ENCODE results near the gene RAI14. TPM values are rescaled to one million over a fixed set of nuclear protein-coding genes. Genes with fewer than 3 reads are reported as not detected.
A peak's percentile ranks its signal among the peaks of the same experiment; 100 is the strongest.

The RAI14 gene
- under 1 TPM; 0.08 to 0.50 TPM for total RNA-seq

DNA sequence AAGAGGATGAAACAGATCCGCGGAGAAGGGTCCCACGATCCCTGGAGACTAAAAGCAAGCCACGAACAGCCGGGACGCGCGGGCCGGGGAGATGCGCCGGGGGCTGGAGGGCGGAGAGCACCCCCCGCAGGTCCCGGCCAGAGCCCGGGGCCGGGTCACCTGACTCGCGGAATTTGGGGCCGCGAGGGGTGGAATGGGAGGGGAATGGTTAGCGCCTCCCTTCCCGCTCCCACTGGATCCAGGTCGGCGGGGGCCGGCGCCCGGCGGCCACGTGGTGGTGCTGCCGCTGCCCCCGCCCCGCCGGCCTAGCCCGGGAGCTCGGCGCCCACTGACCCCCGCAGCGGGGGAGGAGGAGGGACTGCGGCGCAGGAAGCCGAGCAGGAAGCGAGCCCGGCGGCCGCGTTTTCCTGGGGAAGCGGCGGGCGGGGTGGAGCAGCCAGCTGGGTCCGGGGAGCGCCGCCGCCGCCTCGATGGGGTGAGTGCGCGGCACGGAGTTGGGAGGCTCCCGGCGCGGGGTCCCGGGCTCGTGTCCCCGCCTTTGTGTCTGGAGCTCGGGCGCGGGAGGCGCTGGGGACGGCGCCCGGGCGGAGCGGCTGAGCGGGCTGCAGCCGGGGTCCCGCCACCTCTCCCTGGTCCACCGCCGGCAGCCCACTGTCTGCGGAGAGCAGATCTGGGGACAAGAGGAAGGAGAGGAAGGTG lies at the start of gene RAI14:
RAI14 (plus strand) TSS at position 328 of the 699 bp plus-strand sequence. CDS start 30,592 bp downstream, outside the sequence.
- ChIA-PET CTCF (no interaction called here), POLR2A (no interaction called here)
- H3K4me1 Mint-ChIP-seq = peaks cover 18% of the 10 kb centered on the region
- H3K27ac Mint-ChIP-seq = peak within 1 kb of the TSS; percentile 61
- peaks cover 59% of the 10 kb centered on the region for H3K27me3 Mint-ChIP-seq
- peaks cover 3% of the 10 kb centered on the region for H3K36me3 Mint-ChIP-seq (ENCODE audit: low read depth)
- no peaks in the 10 kb centered on the region for H3K9me3 Mint-ChIP-seq
- peak within 1 kb of the TSS; percentile 69 for H3K4me3 Mint-ChIP-seq
- peak; percentile 15 for DNase-seq

DNA sequence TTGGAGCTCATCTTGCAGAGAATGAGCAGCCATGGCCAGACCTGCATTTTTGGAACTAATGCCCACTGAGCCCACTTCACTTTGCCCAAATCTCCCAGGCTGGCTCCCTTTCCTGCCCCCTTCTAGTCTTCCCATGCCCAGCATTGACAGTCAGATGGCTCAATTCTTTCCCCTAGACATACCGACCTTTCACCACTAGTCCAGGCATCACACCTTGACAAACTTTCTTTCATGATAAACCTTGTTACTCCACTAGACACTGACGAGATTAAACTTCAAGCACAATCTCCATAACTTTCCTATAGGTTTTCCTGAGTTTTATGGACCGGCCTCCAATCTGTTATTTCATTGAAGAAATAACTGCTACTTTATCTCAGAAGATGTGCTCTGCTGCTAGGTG lies 47.8 kb upstream of the RAI14 start:
- POLR2A ChIA-PET = no interaction called here
- Mint-ChIP-seq H3K4me3 (no peak overlapping the region), H3K36me3 (ENCODE audit: low read depth) (no peaks in the 10 kb centered on the region), H3K4me1 (no peaks in the 10 kb centered on the region), H3K9me3 (no peaks in the 10 kb centered on the region), H3K27me3 (peaks cover 6% of the 10 kb centered on the region), H3K27ac (no peak overlapping the region)
- no peak for DNase-seq
- CTCF ChIA-PET = interaction anchor here (0.6 to 1.7 kb wide), 2 partner anchors 13 to 17 kb away, joined by 3 read pairs; no protein-coding TSS in a partner anchor

DNA sequence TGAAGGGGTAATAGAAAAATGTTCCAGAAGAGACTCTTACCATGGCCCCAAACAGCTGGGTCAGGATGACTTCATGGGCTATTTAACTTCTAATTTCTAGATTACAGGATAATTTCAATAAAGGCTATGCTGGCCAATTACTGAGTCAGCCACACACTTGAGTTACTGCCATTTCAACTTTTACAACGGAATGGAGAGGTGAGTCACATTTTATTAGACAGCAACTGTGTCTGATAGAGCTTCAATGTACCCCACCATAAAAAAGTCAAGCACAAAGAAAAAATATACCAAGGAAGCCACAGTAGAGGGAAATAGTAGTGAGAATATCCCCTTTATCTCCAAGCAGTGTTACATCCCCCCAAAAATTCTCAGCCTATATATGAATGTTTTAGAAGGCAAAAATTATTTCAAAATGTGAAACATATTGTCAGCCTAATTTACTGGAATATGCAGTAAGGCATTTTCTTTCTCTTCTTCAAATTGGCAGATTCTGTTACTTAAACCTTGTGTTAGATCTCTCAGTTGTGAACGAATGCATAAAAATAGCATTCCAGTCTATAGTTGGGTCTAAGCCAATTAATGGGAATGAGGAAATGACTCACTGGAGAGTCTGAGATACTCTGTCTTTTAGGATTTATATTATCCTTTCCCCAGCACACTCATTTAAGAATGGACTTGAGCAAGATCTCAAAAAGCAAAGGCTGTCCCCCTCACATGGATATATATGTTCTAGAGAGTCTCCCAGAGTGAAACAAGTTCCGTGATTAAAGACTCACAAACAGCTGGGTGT lies 47.1 kb upstream of the RAI14 start:
- Mint-ChIP-seq H3K27ac (no peak overlapping the region), H3K36me3 (ENCODE audit: low read depth) (no peaks in the 10 kb centered on the region), H3K9me3 (no peaks in the 10 kb centered on the region), H3K4me3 (no peak overlapping the region), H3K4me1 (no peaks in the 10 kb centered on the region), H3K27me3 (peaks cover 6% of the 10 kb centered on the region)
- ChIA-PET CTCF (interaction anchor here (0.6 to 1.7 kb wide), 2 partner anchors 13 to 16 kb away, joined by 3 read pairs; no protein-coding TSS in a partner anchor), POLR2A (no interaction called here)
- no peak for DNase-seq

- POLR2A ChIA-PET = no interaction called here
- no peaks in the 10 kb centered on the region for H3K4me1 Mint-ChIP-seq
- CTCF ChIA-PET = no interaction called here
- no peak for DNase-seq
- H3K4me3 Mint-ChIP-seq = no peak overlapping the region
- no peak overlapping the region for H3K27ac Mint-ChIP-seq
- H3K9me3 Mint-ChIP-seq = no peaks in the 10 kb centered on the region
- H3K36me3 Mint-ChIP-seq (ENCODE audit: low read depth) = no peaks in the 10 kb centered on the region
- H3K27me3 Mint-ChIP-seq = peaks cover 6% of the 10 kb centered on the region
These were observed 46.1 kb upstream of the RAI14 start for GRCh38 chr5:34609951-34610441.

- Mint-ChIP-seq H3K9me3 (no peaks in the 10 kb centered on the region), H3K36me3 (ENCODE audit: low read depth) (no peaks in the 10 kb centered on the region), H3K4me1 (no peaks in the 10 kb centered on the region), H3K4me3 (no peak overlapping the region), H3K27ac (no peak overlapping the region), H3K27me3 (peaks cover 6% of the 10 kb centered on the region)
- POLR2A ChIA-PET = no interaction called here
- CTCF ChIA-PET = no interaction called here
- no peak for DNase-seq
These were observed 45.6 kb upstream of the RAI14 start for GRCh38 chr5:34610546-34610945.

DNA sequence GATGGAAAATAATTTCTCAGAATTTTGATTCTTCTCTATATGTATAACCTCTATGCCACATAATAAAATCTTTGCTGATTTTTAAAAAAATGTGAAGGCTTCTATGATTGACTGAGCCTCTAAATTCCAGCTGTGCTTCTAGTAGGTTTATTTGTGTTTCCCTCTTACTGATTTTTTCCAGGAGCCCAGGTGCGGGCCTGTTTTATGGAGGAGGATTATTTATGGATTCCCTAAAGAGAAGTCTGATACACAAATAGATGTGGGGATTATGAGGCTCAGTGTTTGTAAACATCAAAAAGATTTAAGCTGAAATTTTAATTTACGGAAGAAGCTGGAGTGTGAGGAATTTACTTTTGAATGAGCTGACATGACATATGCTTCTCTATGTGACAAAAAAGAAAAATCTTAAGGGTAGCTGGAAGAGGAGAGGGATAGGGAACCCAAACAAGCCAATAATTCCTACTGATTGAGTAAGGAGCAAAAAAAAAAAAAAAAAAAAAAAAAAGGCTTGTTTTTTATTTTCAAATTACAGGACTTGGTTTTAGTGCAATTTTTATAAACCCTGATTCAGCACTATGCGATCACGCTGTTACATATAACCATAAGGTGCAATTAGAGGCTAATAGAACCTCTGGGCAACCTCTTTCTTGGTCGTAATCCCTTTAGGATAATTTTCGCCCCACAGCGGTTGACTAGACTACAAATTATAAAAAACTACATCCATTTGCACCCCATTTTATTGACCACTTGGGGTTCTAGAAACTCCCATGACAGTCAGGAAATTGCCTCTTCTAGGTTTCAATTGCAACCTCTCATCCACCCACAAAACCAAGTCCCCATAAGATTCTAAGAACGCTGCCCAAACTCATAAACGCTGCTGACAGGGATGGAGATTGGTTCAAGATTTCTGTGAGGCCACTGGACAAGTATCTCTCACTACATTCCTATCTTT lies 44.4 kb upstream of the RAI14 start:
- H3K36me3 Mint-ChIP-seq (ENCODE audit: low read depth) = no peaks in the 10 kb centered on the region
- no peaks in the 10 kb centered on the region for H3K4me1 Mint-ChIP-seq
- ChIA-PET POLR2A (no interaction called here), CTCF (no interaction called here)
- no peak overlapping the region for H3K4me3 Mint-ChIP-seq
- H3K27ac Mint-ChIP-seq = no peak overlapping the region
- H3K27me3 Mint-ChIP-seq = peaks cover 6% of the 10 kb centered on the region
- no peaks in the 10 kb centered on the region for H3K9me3 Mint-ChIP-seq
- no peak for DNase-seq

DNA sequence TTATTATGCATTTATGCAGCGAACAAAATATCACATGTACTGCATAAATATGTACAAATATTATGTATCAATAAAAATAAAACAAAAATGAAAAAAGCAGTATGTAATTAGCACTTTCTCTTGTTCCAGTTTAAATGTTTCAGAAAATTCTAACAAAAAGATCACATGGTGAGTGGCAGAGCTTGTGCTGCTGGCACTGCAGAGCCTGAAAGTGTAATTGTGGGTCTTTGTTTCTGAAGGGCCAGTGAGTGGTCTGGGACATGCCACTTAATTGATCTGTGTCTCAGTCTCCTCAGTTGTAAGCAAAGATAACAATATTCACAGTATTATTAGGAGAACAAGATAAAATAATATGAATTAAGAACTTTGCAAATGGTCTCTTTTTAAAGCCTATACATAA lies 39.5 kb upstream of the RAI14 start:
- no peaks in the 10 kb centered on the region for H3K4me1 Mint-ChIP-seq
- no peaks in the 10 kb centered on the region for H3K9me3 Mint-ChIP-seq
- no peaks in the 10 kb centered on the region for H3K27me3 Mint-ChIP-seq
- DNase-seq = no peak
- POLR2A ChIA-PET = no interaction called here
- CTCF ChIA-PET = no interaction called here
- H3K36me3 Mint-ChIP-seq (ENCODE audit: low read depth) = no peaks in the 10 kb centered on the region
- H3K4me3 Mint-ChIP-seq = no peak overlapping the region
- H3K27ac Mint-ChIP-seq = no peak overlapping the region

- ChIA-PET POLR2A (no interaction called here), CTCF (no interaction called here)
- Mint-ChIP-seq H3K9me3 (no peaks in the 10 kb centered on the region), H3K27ac (no peak overlapping the region), H3K36me3 (ENCODE audit: low read depth) (no peaks in the 10 kb centered on the region), H3K4me3 (no peak overlapping the region), H3K4me1 (no peaks in the 10 kb centered on the region), H3K27me3 (no peaks in the 10 kb centered on the region)
- no peak for DNase-seq
These were observed 37.6 kb upstream of the RAI14 start for GRCh38 chr5:34618371-34619065.

DNA sequence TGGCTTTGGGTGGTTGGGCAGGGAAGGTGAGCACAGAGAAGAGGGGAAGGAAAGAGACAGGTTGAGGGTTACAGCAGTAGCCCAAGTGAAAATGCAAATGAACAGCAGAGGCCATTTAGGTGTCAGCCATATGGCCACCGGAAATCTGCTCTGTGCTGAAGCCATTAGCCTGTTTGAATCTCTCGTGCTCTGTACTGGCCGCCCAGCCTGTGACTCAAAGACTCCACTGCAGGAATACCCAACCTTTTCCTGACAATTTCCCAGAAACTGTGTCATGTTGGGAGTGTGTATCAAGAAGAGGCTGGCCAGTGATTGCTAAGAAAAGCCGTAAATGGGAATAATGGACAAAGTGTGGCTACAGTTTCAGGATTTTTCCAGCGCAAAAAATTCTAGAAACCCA lies 35.9 kb upstream of the RAI14 start:
- POLR2A ChIA-PET = no interaction called here
- CTCF ChIA-PET = interaction anchor here (0.7 kb wide), 1 partner anchor 898 kb away, joined by 3 read pairs; no protein-coding TSS in a partner anchor
- H3K27me3 Mint-ChIP-seq = no peaks in the 10 kb centered on the region

DNA sequence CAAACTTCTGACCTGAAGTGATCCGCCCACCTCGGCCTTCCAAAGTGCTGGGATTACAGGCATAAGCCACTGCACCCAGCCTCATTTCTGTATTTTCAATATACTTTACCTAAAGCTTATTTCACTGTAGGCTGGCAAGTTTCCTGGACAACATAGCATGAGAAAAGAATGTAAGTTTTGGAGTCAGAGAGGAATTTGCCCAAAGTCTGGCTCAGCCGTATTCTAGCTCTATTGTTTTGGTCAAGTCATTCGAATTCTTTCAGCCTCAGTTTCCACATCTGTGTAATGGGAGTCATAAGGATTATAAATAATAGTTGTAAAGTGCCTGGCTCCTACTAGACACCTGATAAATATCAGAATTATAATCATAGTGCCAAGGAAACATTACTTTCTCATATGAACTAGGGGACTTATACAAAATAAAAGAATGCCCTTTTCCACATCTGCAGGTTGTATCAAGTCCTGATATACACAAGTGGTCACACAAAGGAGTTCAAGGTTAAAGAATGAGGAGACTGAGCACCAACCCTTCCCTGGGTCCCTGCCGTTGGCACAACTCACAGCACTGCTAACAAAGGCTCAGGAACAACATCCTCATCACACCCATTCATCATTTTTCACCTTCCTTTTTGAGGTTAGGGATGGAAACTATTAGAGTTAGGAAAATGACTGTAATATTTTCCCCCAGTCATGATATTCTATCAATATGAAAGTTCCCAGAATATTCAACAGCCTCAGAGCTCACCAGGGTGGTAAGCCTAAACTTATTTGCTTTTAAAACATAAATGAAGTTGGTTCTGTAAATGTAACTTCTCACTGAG lies 34.6 kb upstream of the RAI14 start:
- no peak overlapping the region for H3K4me3 Mint-ChIP-seq
- H3K4me1 Mint-ChIP-seq = no peaks in the 10 kb centered on the region
- no peaks in the 10 kb centered on the region for H3K36me3 Mint-ChIP-seq (ENCODE audit: low read depth)
- no peaks in the 10 kb centered on the region for H3K27me3 Mint-ChIP-seq
- no peak overlapping the region for H3K27ac Mint-ChIP-seq
- POLR2A ChIA-PET = interaction anchor here (0.7 kb wide), 1 partner anchor 104 kb away, joined by 4 read pairs; no protein-coding TSS in a partner anchor
- CTCF ChIA-PET = interaction anchor here (0.5 kb wide), 1 partner anchor 13 kb away, joined by 3 read pairs; no protein-coding TSS in a partner anchor
- no peak for DNase-seq
- H3K9me3 Mint-ChIP-seq = no peaks in the 10 kb centered on the region

More for the DNA sequence above, 35.9 kb upstream of the RAI14 start:
- no peaks in the 10 kb centered on the region for H3K36me3 Mint-ChIP-seq (ENCODE audit: low read depth)
- no peak overlapping the region for H3K27ac Mint-ChIP-seq
- H3K4me3 Mint-ChIP-seq = no peak overlapping the region
- no peak for DNase-seq
- no peaks in the 10 kb centered on the region for H3K4me1 Mint-ChIP-seq
- H3K9me3 Mint-ChIP-seq = no peaks in the 10 kb centered on the region

GRCh38 chr5:34622098-34622400 lies 34.1 kb upstream of the RAI14 start:
- Mint-ChIP-seq H3K27ac (no peak overlapping the region), H3K36me3 (ENCODE audit: low read depth) (no peaks in the 10 kb centered on the region), H3K4me3 (no peak overlapping the region), H3K4me1 (no peaks in the 10 kb centered on the region), H3K9me3 (no peaks in the 10 kb centered on the region), H3K27me3 (no peaks in the 10 kb centered on the region)
- CTCF ChIA-PET = interaction anchor here (0.5 kb wide), 1 partner anchor 13 kb away, joined by 3 read pairs; no protein-coding TSS in a partner anchor
- DNase-seq = no peak
- POLR2A ChIA-PET = interaction anchor here (0.7 kb wide), 1 partner anchor 103 kb away, joined by 4 read pairs; no protein-coding TSS in a partner anchor

Measured in activated CD4-positive, alpha-beta T cell treated with anti-CD3 and anti-CD28 coated beads, Interleukin-2, amount 10 ng/mL, durations not matched to agents 7 days and 5 days (primary cell).